GM12872 (cell line): ENCODE measurements around the gene PIP5K1B.

Experiments
- CTCF ChIP-seq: IDR thresholded peaks from 3 replicates; pipeline ENCODE4 v1.5.1; 2011; ENCODE audit warnings: low read depth, mild to moderate bottlenecking, low read length, moderate library complexity; ENCODE audit not compliant: insufficient read depth

The PIP5K1B gene

GRCh38 chr9:68867066-68867465, 162.0 kb downstream of the PIP5K1B start:
- TF ChIP-seq CTCF: no peak

GRCh38 chr9:68869022-68869421, 164.0 kb downstream of the PIP5K1B start:
- TF ChIP-seq CTCF: no peak

- no peak for TF ChIP-seq CTCF
Observed at GRCh38 chr9:68870086-68870485, 165.0 kb downstream of the PIP5K1B start.

DNA sequence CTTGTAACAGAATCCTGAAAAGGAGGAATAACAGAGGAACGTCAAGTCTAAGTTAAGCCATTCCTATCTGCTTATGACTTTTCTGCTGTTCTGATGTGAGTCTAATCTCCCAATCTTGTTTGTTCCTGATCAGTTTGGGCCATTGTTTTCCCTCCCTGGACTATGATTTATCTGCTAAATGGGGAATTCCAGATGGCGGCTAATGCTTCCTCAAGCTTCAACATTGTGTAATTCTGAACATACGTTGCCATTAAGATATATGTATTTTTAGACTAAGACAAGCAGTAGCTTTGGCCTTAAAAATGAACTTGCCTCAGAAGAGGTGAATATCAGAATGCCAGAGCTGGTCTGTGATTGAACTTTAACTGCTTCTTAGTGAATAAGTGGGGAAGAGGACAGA, 166.2 kb downstream of the PIP5K1B start:
- no peak for TF ChIP-seq CTCF

DNA sequence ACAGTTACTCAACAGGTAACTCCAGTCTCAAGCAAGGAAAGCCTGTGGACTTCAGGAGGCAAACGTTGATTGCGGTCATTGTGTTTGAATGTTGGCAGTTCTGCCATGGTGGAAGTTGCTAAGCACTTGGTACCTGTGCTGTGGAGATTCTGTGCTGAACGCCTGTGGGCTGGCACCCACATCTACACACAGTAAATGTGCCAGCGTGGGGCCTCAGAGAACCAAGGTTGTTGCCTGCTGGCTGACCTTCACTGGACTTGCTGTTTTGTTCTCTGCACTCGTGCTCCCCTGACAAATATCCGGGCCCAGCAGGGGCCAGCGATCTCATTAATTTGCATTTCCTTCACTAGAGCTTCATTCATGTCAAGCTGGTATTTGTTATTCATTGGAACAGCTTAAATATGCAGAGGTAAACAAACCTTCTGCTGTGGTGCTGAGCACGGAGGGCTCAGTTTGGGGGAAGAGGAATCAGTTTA, 167.0 kb downstream of the PIP5K1B start:
- TF ChIP-seq CTCF: no peak

GRCh38 chr9:68873179-68873578, 168.1 kb downstream of the PIP5K1B start:
- TF ChIP-seq CTCF: no peak

DNA sequence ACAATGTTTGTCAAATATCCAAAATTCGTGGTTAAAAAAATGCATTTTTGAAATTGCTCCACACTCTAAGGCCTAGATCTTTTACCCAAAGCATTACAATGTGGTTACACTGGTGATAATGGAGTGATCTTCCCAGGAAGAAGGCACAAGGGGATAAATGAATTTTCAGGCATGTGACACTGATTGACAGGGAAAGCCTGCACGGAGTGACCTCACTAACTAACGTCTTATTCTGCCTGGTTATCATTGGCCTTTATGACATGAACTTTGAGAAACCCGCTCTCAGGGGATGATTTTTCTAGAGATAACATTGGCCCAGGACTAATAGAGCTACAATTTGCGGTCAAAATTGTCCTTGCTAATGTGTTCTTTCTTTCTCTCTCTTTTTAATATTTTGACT, 171.2 kb downstream of the PIP5K1B start:
- no peak for TF ChIP-seq CTCF

GRCh38 chr9:68876681-68877080, 171.6 kb downstream of the PIP5K1B start:
- no peak for TF ChIP-seq CTCF
